HG02870 (cell line): ENCODE results near the gene PLAC1.
A peak's percentile ranks its signal among the peaks of the same experiment; 100 is the strongest.

Source experiments
- ATAC-seq: cut with Tn5 transposase; IDR thresholded peaks from one replicate; pipeline ENCODE4 v1.9.1; 2021; ENCODE audit warnings: mild to moderate bottlenecking, moderate library complexity; ENCODE audit not compliant: unreplicated experiment

The PLAC1 gene

GRCh38 chrX:134545510-134545909, 112.8 kb downstream of the PLAC1 start:
- ATAC-seq = no peak

GRCh38 chrX:134544513-134545151, 113.6 kb downstream of the PLAC1 start:
- no peak for ATAC-seq

- ATAC-seq = no peak
These were observed 114.1 kb downstream of the PLAC1 start for GRCh38 chrX:134544135-134544512.

GRCh38 chrX:134543288-134543687, 115.0 kb downstream of the PLAC1 start:
- no peak for ATAC-seq

- no peak for ATAC-seq
These were observed 115.8 kb downstream of the PLAC1 start for GRCh38 chrX:134542485-134542884.

- ATAC-seq = no peak
These were observed 116.4 kb downstream of the PLAC1 start for GRCh38 chrX:134541906-134542305.

- no peak for ATAC-seq
These were observed 120.0 kb downstream of the PLAC1 start for GRCh38 chrX:134538316-134538715.

GRCh38 chrX:134537179-134537955, 120.9 kb downstream of the PLAC1 start:
- no peak for ATAC-seq

GRCh38 chrX:134533952-134534351, 124.3 kb downstream of the PLAC1 start:
- no peak for ATAC-seq

- ATAC-seq = no peak
These were observed 124.9 kb downstream of the PLAC1 start for GRCh38 chrX:134533352-134533751.

- ATAC-seq = no peak
These were observed 127.4 kb downstream of the PLAC1 start for GRCh38 chrX:134530845-134531244.

- no peak for ATAC-seq
These were observed 128.8 kb downstream of the PLAC1 start for GRCh38 chrX:134529481-134529880.

GRCh38 chrX:134528960-134529359, 129.3 kb downstream of the PLAC1 start:
- no peak for ATAC-seq

- ATAC-seq = no peak
These were observed 131.9 kb downstream of the PLAC1 start for GRCh38 chrX:134526399-134526798.

GRCh38 chrX:134525086-134525792, 133.0 kb downstream of the PLAC1 start:
- no peak for ATAC-seq

GRCh38 chrX:134524181-134524580, 134.1 kb downstream of the PLAC1 start:
- ATAC-seq = no peak

GRCh38 chrX:134520860-134521390, 137.3 kb downstream of the PLAC1 start:
- ATAC-seq = peak; percentile 65
